HepG2 (cell line): ENCODE data around the gene RTP2. TPM values are rescaled to one million over a fixed set of nuclear protein-coding genes. Genes with fewer than 3 reads are reported as not detected.
A peak's percentile ranks its signal among the peaks of the same experiment; 100 is the strongest.

Experiments
- ATF3 ChIP-seq: sonication (generic); formaldehyde crosslinking; IDR thresholded peaks from 2 replicates; pipeline ENCODE4 v1.4.0; 2020; ENCODE audit warnings: missing genetic modification reagents
- GLMP ChIP-seq: sonication (generic); formaldehyde crosslinking; IDR thresholded peaks from 2 replicates; pipeline ENCODE4 v1.9.0; 2021; ENCODE audit warnings: missing genetic modification reagents, mild to moderate bottlenecking, borderline replicate concordance
- MLX ChIP-seq: IDR thresholded peaks from 2 replicates; pipeline ENCODE4 v1.6.1; 2016
- MTERF4 ChIP-seq: sonication (generic); formaldehyde crosslinking; IDR thresholded peaks from 2 replicates; pipeline ENCODE4 v1.8.0; 2023; ENCODE audit warnings: mild to moderate bottlenecking, missing genetic modification reagents
- NBN ChIP-seq: fragments of 450-650 bp; conservative IDR thresholded peaks from 2 replicates; pipeline ENCODE4 v1.6.1; 2017
- PCBP1 ChIP-seq: fragments of 200-400 bp; formaldehyde crosslinking; IDR thresholded peaks from 2 replicates; pipeline ENCODE4 v1.6.1; 2017; ENCODE audit warnings: mild to moderate bottlenecking, low read depth, low read length, borderline replicate concordance
- PPARG ChIP-seq: conservative IDR thresholded peaks from 2 replicates; pipeline ENCODE4 v1.6.1; 2016; ENCODE audit warnings: missing biosample characterization, missing genetic modification reagents
- RBFOX2 ChIP-seq: fragments of 200-400 bp; formaldehyde crosslinking; IDR thresholded peaks from 2 replicates; pipeline ENCODE4 v1.6.1; 2017; ENCODE audit warnings: low read depth, mild to moderate bottlenecking, low read length
- STAT6 ChIP-seq: sonication (generic); formaldehyde crosslinking; IDR thresholded peaks from 2 replicates; pipeline ENCODE4 v1.4.0; 2020; ENCODE audit warnings: missing genetic modification reagents, mild to moderate bottlenecking, borderline replicate concordance
- TFDP1 ChIP-seq: IDR thresholded peaks from 2 replicates; pipeline ENCODE4 v1.6.1; 2016; ENCODE audit warnings: missing compliant biosample characterization, missing genetic modification reagents, borderline replicate concordance
- TMF1 ChIP-seq: sonication (generic); formaldehyde crosslinking; IDR thresholded peaks from 2 replicates; pipeline ENCODE4 v1.8.1; 2022; ENCODE audit warnings: low read depth, missing genetic modification reagents
- YY1 ChIP-seq: IDR thresholded peaks from 2 replicates; pipeline ENCODE4 v1.6.1; 2011; ENCODE audit warnings: low read length, low read depth, moderate library complexity, mild to moderate bottlenecking; ENCODE audit not compliant: insufficient read depth, insufficient replicate concordance
- ZNF256 ChIP-seq: sonication (generic); formaldehyde crosslinking; conservative IDR thresholded peaks from 2 replicates; pipeline ENCODE4 v1.4.0; 2020; ENCODE audit warnings: missing genetic modification reagents
- ZNF337 ChIP-seq: sonication (generic); formaldehyde crosslinking; IDR thresholded peaks from 2 replicates; pipeline ENCODE4 v1.5.1; 2020; ENCODE audit warnings: missing genetic modification reagents, low read depth, mild to moderate bottlenecking, borderline replicate concordance
- ZNF512B ChIP-seq: sonication (generic); formaldehyde crosslinking; IDR thresholded peaks from 2 replicates; pipeline ENCODE4 v1.5.1; 2020; ENCODE audit warnings: missing genetic modification reagents, mild to moderate bottlenecking, borderline replicate concordance
- ZNF749 ChIP-seq: sonication (generic); formaldehyde crosslinking; IDR thresholded peaks from 2 replicates; pipeline ENCODE4 v1.8.0; 2022; ENCODE audit warnings: mild to moderate bottlenecking, missing genetic modification reagents, moderate library complexity, borderline replicate concordance
- ZNF777 ChIP-seq: sonication (generic); formaldehyde crosslinking; IDR thresholded peaks from 2 replicates; pipeline ENCODE4 v1.4.0; 2020; ENCODE audit warnings: missing genetic modification reagents
- ZNF83 ChIP-seq: sonication (generic); formaldehyde crosslinking; IDR thresholded peaks from 2 replicates; pipeline ENCODE4 v1.4.0; 2020; ENCODE audit warnings: missing genetic modification reagents, mild to moderate bottlenecking, borderline replicate concordance
- ZSCAN25 ChIP-seq: sonication (generic); formaldehyde crosslinking; IDR thresholded peaks from 2 replicates; pipeline ENCODE4 v1.8.0; 2022; ENCODE audit warnings: mild to moderate bottlenecking, missing genetic modification reagents
- polyA plus RNA-seq, 8 experiments: library from polyadenylated mRNA; depleted of rRNA in 3 of 8; stranded (reverse) in 7 of 8; unstranded in 1 of 8; fragments of >200 nt; fragmentation: Illumina TruSeq in 4 of 8; extraction: Trizol in 4 of 8; gene quantifications; 2 replicates each; pipeline versions ENCODE4 v1.2.1 to v1.2.3, GENCODE V29; 2011 to 2016; ENCODE audit warnings: low read depth in 4 of 8, missing spikeins in 1 of 8, mixed read lengths in 1 of 8; ENCODE audit not compliant: insufficient read depth in 1 of 8
- total RNA-seq, 5 experiments: library from RNA; depleted of rRNA; stranded (reverse); fragments of >200 nt; fragmentation: Illumina TruSeq; extraction: Trizol; gene quantifications; 2 replicates each; pipeline ENCODE4 v1.2.3, GENCODE V29; 2016; ENCODE audit warnings: low read depth in 1 of 5

RTP2 gene
- total and polyA plus RNA-seq, 2 of the 13 experiments (the other 11 are each of a cell fraction or from before 2014, with no cell fraction given): not detected

GRCh38 chr3:187750006-187750512, 47.7 kb upstream of the RTP2 start (continued):
- 0 out of 2 replicates have a peak, but pooled peaks have one; percentile 47 for TF ChIP-seq PPARG (CRISPR knock-in tag)
- TF ChIP-seq STAT6 (CRISPR knock-in tag): no peak
- TF ChIP-seq ZSCAN25: no peak; the same call in 1 of the 2 replicates
- TF ChIP-seq ZNF777 (CRISPR knock-in tag): 0 out of 2 replicates have a peak, but pooled peaks have one; percentile 16
- TF ChIP-seq ATF3 (CRISPR knock-in tag): no peak
- no peak for TF ChIP-seq MTERF4
- no peak for TF ChIP-seq ZNF337
- TF ChIP-seq TFDP1 (CRISPR knock-in tag): no peak
- 0 out of 2 replicates have a peak, but pooled peaks have one; percentile 39 for TF ChIP-seq MLX (CRISPR knock-in tag)
- no peak for TF ChIP-seq NBN
- TF ChIP-seq ZNF256: 0 out of 2 replicates have a peak, but pooled peaks have one; percentile 32
- TF ChIP-seq ZNF83 (CRISPR knock-in tag): no peak
- TF ChIP-seq GLMP (CRISPR knock-in tag): no peak
- peak; percentile 68 for TF ChIP-seq YY1
- TF ChIP-seq TMF1 (CRISPR knock-in tag): no peak
- TF ChIP-seq PCBP1: no peak
- peak; percentile 51; the same call in 1 of the 2 replicates for TF ChIP-seq RBFOX2
- TF ChIP-seq ZNF749: no peak
- TF ChIP-seq ZNF512B (CRISPR knock-in tag): no peak
